IMR-90 (cell line): Measurements from ENCODE around the gene CEP290. TPM values are rescaled to one million over a fixed set of nuclear protein-coding genes. Genes with fewer than 3 reads are reported as not detected.

Experiments used
- ATAC-seq: fragments of 200-7000 bp; cut with Tn5 transposase; 2 replicates; pipeline ENCODE4 v1.9.1; 2020; ENCODE audit warnings: low read depth, mild to moderate bottlenecking, moderate library complexity
- BruUV-seq: library from RNA; stranded (reverse); fragments of 400-500 nt; replicated peaks from 2 replicates; lab custom pipeline; 2021; lab: Mats Ljungman, UMichigan
- CTCF ChIA-PET: fragments of 300-600 bp; formaldehyde crosslinking; extraction: SDS; loops from one replicate; lab custom pipeline; 2021; ENCODE audit warnings: antibody characterized with exemption; lab: Yijun Ruan, JAX
- POLR2A ChIA-PET: fragments of 300-600 bp; sonication (Branson Sonifier 250); formaldehyde crosslinking; loops from one replicate; lab custom pipeline; 2022; ENCODE audit warnings: antibody characterized with exemption; ENCODE audit not compliant: unreplicated experiment; lab: Charles Lee
- DNase-seq: peaks from one replicate; pipeline ENCODE4 v3.0.0; 2013
- H2AFZ ChIP-seq: replicated peaks from 2 replicates; pipeline ENCODE3; 2013; ENCODE audit warnings: low read length, mild to moderate bottlenecking; ENCODE audit not compliant: poor library complexity
- H2AK5ac ChIP-seq: 2 replicates; pipeline ENCODE4 v1.6.1; 2013; ENCODE audit warnings: low read depth, low read length, inconsistent platforms
- H2AK9ac ChIP-seq: replicated peaks from 2 replicates; pipeline ENCODE3; 2013; ENCODE audit warnings: mild to moderate bottlenecking, low read depth, low read length, moderate library complexity; ENCODE audit not compliant: poor library complexity
- H2BK120ac ChIP-seq: 2 replicates; pipeline ENCODE4 v1.6.1; 2013; ENCODE audit warnings: low read depth, low read length, inconsistent platforms
- H2BK15ac ChIP-seq: 3 replicates; pipeline ENCODE4 v1.6.1; 2013; ENCODE audit warnings: low read depth, low read length, inconsistent platforms
- H2BK20ac ChIP-seq: 2 replicates; pipeline ENCODE4 v1.6.1; 2013; ENCODE audit warnings: low read depth, mild to moderate bottlenecking, inconsistent platforms, low read length, moderate library complexity
- H2BK5ac ChIP-seq: 2 replicates; pipeline ENCODE4 v1.6.1; 2013; ENCODE audit warnings: mild to moderate bottlenecking, low read depth, low read length, inconsistent platforms; ENCODE audit not compliant: poor library complexity, severe bottlenecking
- H3K14ac ChIP-seq: replicated peaks from 2 replicates; pipeline ENCODE4 v1.6.1; 2013; ENCODE audit warnings: low read depth, low read length, inconsistent platforms
- H3K18ac ChIP-seq: 2 replicates; pipeline ENCODE4 v1.6.1; 2013; ENCODE audit warnings: low read depth, low read length, control low read depth
- H3K23ac ChIP-seq: 2 replicates; pipeline ENCODE4 v1.6.1; 2013; ENCODE audit warnings: low read depth, low read length, inconsistent platforms
- H3K27ac ChIP-seq: 2 replicates; pipeline ENCODE4 v1.5.1; 2013; ENCODE audit warnings: mild to moderate bottlenecking, control low read depth, low read length; ENCODE audit not compliant: insufficient read depth
- H3K27me3 ChIP-seq: 2 replicates; pipeline ENCODE4 v1.6.1; 2013; ENCODE audit warnings: low read length; ENCODE audit not compliant: control insufficient read depth, insufficient read depth
- H3K36me3 ChIP-seq: 2 replicates; pipeline ENCODE4 v1.6.1; 2013; ENCODE audit warnings: low read length, mixed read lengths; ENCODE audit not compliant: control insufficient read depth, insufficient read depth
- H3K4ac ChIP-seq: 2 replicates; pipeline ENCODE4 v1.6.1; 2013; ENCODE audit warnings: low read depth, low read length, inconsistent platforms
- H3K4me1 ChIP-seq: 2 replicates; pipeline ENCODE4 v1.6.1; 2013; ENCODE audit warnings: low read length, mixed read lengths; ENCODE audit not compliant: control insufficient read depth, insufficient read depth
- H3K4me2 ChIP-seq: 2 replicates; pipeline ENCODE4 v1.6.1; 2013; ENCODE audit warnings: low read depth, mild to moderate bottlenecking, control low read depth, low read length, moderate library complexity
- H3K4me3 ChIP-seq: 2 replicates; pipeline ENCODE4 v1.5.1; 2013; ENCODE audit warnings: low read depth, mild to moderate bottlenecking, control low read depth, low read length, moderate library complexity; ENCODE audit not compliant: insufficient read depth
- H3K56ac ChIP-seq: 2 replicates; pipeline ENCODE4 v1.6.1; 2013; ENCODE audit warnings: low read length, inconsistent platforms; ENCODE audit not compliant: insufficient read depth; ENCODE audit errors: extremely low read depth
- H3K79me1 ChIP-seq, 2 experiments: 2 replicates each; pipeline ENCODE4 v1.6.1; 2013; ENCODE audit warnings: low read length in 2 of 2, inconsistent platforms in 1 of 2, low read depth in 1 of 2
- H3K9ac ChIP-seq: 2 replicates; pipeline ENCODE4 v1.6.1; 2013; ENCODE audit warnings: low read depth, low read length, control low read depth
- H3K9me1 ChIP-seq: 2 replicates; pipeline ENCODE4 v1.6.1; 2013; ENCODE audit warnings: low read length, inconsistent platforms; ENCODE audit not compliant: insufficient read depth
- H3K9me3 ChIP-seq: 2 replicates; pipeline ENCODE4 v1.6.1; 2013; ENCODE audit warnings: low read length; ENCODE audit not compliant: control insufficient read depth, insufficient read depth
- H4K20me1 ChIP-seq: 2 replicates; pipeline ENCODE4 v1.6.1; 2013; ENCODE audit warnings: low read length, inconsistent platforms; ENCODE audit not compliant: insufficient read depth
- H4K5ac ChIP-seq: 2 replicates; pipeline ENCODE4 v1.6.1; 2013; ENCODE audit warnings: mild to moderate bottlenecking, low read depth, low read length, control low read depth
- H4K8ac ChIP-seq, 2 experiments: 2 replicates each; pipeline ENCODE4 v1.6.1; 2013; ENCODE audit warnings: low read depth in 2 of 2, low read length in 2 of 2, control low read depth in 1 of 2, inconsistent platforms in 1 of 2
- H4K91ac ChIP-seq: 2 replicates; pipeline ENCODE4 v1.6.1; 2013; ENCODE audit warnings: low read depth, low read length, inconsistent platforms; ENCODE audit not compliant: insufficient read depth
- BHLHE40 ChIP-seq: fragments of 150-350 bp; IDR thresholded peaks from 2 replicates; pipeline ENCODE4 v1.6.1; 2016; ENCODE audit warnings: mild to moderate bottlenecking, low read depth, low read length
- CEBPB ChIP-seq: IDR thresholded peaks from 2 replicates; pipeline ENCODE4 v1.6.1; 2012; ENCODE audit warnings: low read depth, low read length, improper control_type of control experiment
- CHD1 ChIP-seq: IDR thresholded peaks from 2 replicates; pipeline ENCODE4 v1.6.1; 2012; ENCODE audit warnings: low read depth, low read length, improper control_type of control experiment
- CTCF ChIP-seq: conservative IDR thresholded peaks from 2 replicates; pipeline ENCODE4 v1.5.1; 2012; ENCODE audit warnings: mild to moderate bottlenecking, low read depth, low read length, improper control_type of control experiment
- ELK1 ChIP-seq: fragments of 150-350 bp; IDR thresholded peaks from 2 replicates; pipeline ENCODE4 v1.6.1; 2016; ENCODE audit warnings: low read depth, mild to moderate bottlenecking, low read length, moderate library complexity, borderline replicate concordance
- MAZ ChIP-seq: IDR thresholded peaks from 2 replicates; pipeline ENCODE4 v1.6.1; 2012; ENCODE audit warnings: low read depth, mild to moderate bottlenecking, low read length, improper control_type of control experiment, moderate library complexity, borderline replicate concordance
- RAD21 ChIP-seq: IDR thresholded peaks from 2 replicates; pipeline ENCODE4 v1.6.1; 2012; ENCODE audit warnings: low read length, improper control_type of control experiment
- RFX5 ChIP-seq: IDR thresholded peaks from 2 replicates; pipeline ENCODE4 v1.8.0; 2012; ENCODE audit warnings: low read depth, mild to moderate bottlenecking, low read length, moderate library complexity
- SMC3 ChIP-seq: fragments of 150-350 bp; IDR thresholded peaks from 2 replicates; pipeline ENCODE4 v1.6.1; 2016; ENCODE audit warnings: low read depth, mild to moderate bottlenecking, antibody characterized with exemption, low read length, moderate library complexity
- WGBS, 2 experiments: methylation state at CpG; one replicate each; pipeline versions ENCODE4 v1.1.5 to v1.1.7; 2013; ENCODE audit warnings: missing lambda C conversion rate in 2 of 2; ENCODE audit not compliant: insufficient read length in 1 of 2; ENCODE audit errors: extremely low coverage in 2 of 2; 5-methylcytosine and 5-hydroxymethylcytosine counted together
- dilution Hi-C: fragments of 300-500 bp; cut with HindIII; formaldehyde crosslinking; loops from one replicate; pipeline ENCODE4 v1.14.3; 2018; ENCODE audit warnings: low sequenced_read_pairs; ENCODE audit not compliant: unreplicated experiment
- in situ Hi-C: fragments of 300-500 bp; cut with MboI; formaldehyde crosslinking; loops from 3 replicates; pipeline ENCODE4 v1.14.3; 2019; ENCODE audit warnings: low sequenced_read_pairs, inconsistent platforms, mixed read lengths
- intact Hi-C: fragments of 100-400 bp; cut with micrococcal nuclease; formaldehyde crosslinking; loops from 2 replicates; pipeline ENCODE4 v1.10.0; 2022
- polyA plus RNA-seq, 3 experiments: library from polyadenylated mRNA; depleted of rRNA; stranded (reverse); fragments of >200 nt; gene quantifications; 2 replicates each; pipeline ENCODE4 v1.2.3, GENCODE V29; 2012; ENCODE audit warnings: low replicate concordance in 1 of 3
- total RNA-seq: library from RNA; depleted of rRNA; stranded (reverse); fragments of >200 nt; gene quantifications from 2 replicates; pipeline ENCODE4 v1.2.3, GENCODE V29; 2012
- TF ChIP-seq, protein P1 (sequence below): fragments of 150-350 bp; IDR thresholded peaks from 2 replicates; pipeline ENCODE4 v1.6.1; 2017; ENCODE audit warnings: mild to moderate bottlenecking, antibody characterized with exemption, low read length, low read depth

The CEP290 gene
- total and polyA plus RNA-seq, 2 of the 4 experiments (the other 2 are of a cell fraction): 4.3 to 7.9 TPM

DNA sequence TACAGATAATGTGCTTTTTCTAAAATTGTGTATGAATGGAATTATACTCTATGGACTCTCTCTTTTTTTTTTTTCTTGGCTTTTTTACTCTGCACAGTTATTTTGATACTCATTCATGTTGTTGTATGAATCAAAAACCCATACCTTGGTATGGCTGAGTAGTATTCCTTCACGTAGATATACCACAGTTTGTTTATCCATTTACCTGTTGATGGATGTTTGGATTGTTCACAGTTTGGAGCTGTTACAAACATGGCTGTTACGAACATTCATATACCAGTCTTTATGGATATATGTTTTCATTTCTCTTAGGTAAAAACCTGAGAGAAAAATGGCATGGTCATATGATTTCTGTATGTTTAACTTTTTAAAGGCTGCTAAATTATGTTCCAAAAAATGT, 43.4 kb upstream of the CEP290 start:
- Histone ChIP-seq H3K9ac (no peak overlapping the region), H2BK15ac (no peak overlapping the region; the same call in 2 of the 3 replicates), H3K9me1 (no peaks in the 10 kb centered on the region), H3K27ac (no peak overlapping the region), H3K14ac (no peak overlapping the region), H3K4me2 (no peak overlapping the region), H3K79me1 (no peaks in the 10 kb centered on the region; a peak in 1 of 4 replicates), H4K91ac (no peak overlapping the region), H3K56ac (no peak overlapping the region), H3K18ac (no peak overlapping the region), H3K27me3 (no peaks in the 10 kb centered on the region), H3K9me3 (no peaks in the 10 kb centered on the region), H4K20me1 (no peaks in the 10 kb centered on the region), H2BK5ac (no peak overlapping the region), H2BK20ac (no peak overlapping the region), H2AK9ac (no peak overlapping the region), H4K5ac (no peak overlapping the region), H3K36me3 (peaks cover 5% of the 10 kb centered on the region), H4K8ac (no peak overlapping the region), H3K4ac (no peak overlapping the region), H3K4me3 (no peak overlapping the region), H2AK5ac (no peak overlapping the region), H2BK120ac (no peak overlapping the region), H3K23ac (no peak overlapping the region), H2AFZ (no peak overlapping the region), H3K4me1 (no peaks in the 10 kb centered on the region)
- no peak for ATAC-seq
- dilution Hi-C loops: no loop called here
- no peak for TF ChIP-seq ELK1
- no peak for TF ChIP-seq MAZ
- no peak for TF ChIP-seq CEBPB
- TF ChIP-seq RFX5: no peak
- no peak for TF ChIP-seq CTCF
- no peak for TF ChIP-seq RAD21
- TF ChIP-seq, protein P1, sequence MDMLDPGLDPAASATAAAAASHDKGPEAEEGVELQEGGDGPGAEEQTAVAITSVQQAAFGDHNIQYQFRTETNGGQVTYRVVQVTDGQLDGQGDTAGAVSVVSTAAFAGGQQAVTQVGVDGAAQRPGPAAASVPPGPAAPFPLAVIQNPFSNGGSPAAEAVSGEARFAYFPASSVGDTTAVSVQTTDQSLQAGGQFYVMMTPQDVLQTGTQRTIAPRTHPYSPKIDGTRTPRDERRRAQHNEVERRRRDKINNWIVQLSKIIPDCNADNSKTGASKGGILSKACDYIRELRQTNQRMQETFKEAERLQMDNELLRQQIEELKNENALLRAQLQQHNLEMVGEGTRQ: no peak
- no peak for TF ChIP-seq SMC3
- TF ChIP-seq CHD1: no peak
- no peak for TF ChIP-seq BHLHE40
- WGBS, 2 experiments: no CpG with 5 or more reads among the region's 2 CpGs
- intact Hi-C loops: no loop called here
- BruUV-seq: no TSS peak
- no peak for DNase-seq
- ChIA-PET CTCF (interaction anchor here (0.6 to 1.2 kb wide), 2 partner anchors 17 to 178 kb away, joined by 3 to 6 read pairs; no protein-coding TSS in a partner anchor), POLR2A (interaction anchor here (0.6 kb wide), 1 partner anchor 26 kb away, joined by 13 read pairs; no protein-coding TSS in a partner anchor)
- in situ Hi-C loops: no loop called here
